AG04449 (cell line): ENCODE measurements around the gene GAB4.

ENCODE experiments used
- CTCF ChIA-PET: fragments of 350-600 bp; formaldehyde crosslinking; extraction: SDS; loops from one replicate; lab custom pipeline; 2021; ENCODE audit warnings: antibody characterized with exemption; lab: Yijun Ruan, JAX
- POLR2A ChIA-PET: fragments of 400-600, 350-600 bp; formaldehyde crosslinking; extraction: SDS; loops from one replicate; lab custom pipeline; 2020; ENCODE audit warnings: antibody characterized with exemption, inconsistent platforms; lab: Yijun Ruan, JAX
- DNase-seq: peaks from one replicate; pipeline ENCODE4 v3.0.0-alpha.2; 2010; ENCODE audit warnings: low read depth, low spot score
- H3K4me3 ChIP-seq: 2 replicates; pipeline ENCODE4 v1.5.1; 2011; ENCODE audit warnings: low read depth, mild to moderate bottlenecking, control low read depth, low read length
- CTCF ChIP-seq: IDR thresholded peaks from one replicate; pipeline ENCODE4 v1.5.1; 2011; ENCODE audit warnings: mild to moderate bottlenecking, moderate library complexity, low read length, control low read depth, inconsistent platforms; ENCODE audit not compliant: insufficient read depth; ENCODE audit errors: missing control alignments

Gene GAB4

GRCh38 chr22:16969508-16970327 is 38.3 kb downstream of the GAB4 start:
- no peak for TF ChIP-seq CTCF
- DNase-seq: no peak
- ChIA-PET POLR2A (no interaction called here), CTCF (no interaction called here)
- no peak overlapping the region for H3K4me3 ChIP-seq

- no peak for DNase-seq
- no peak for TF ChIP-seq CTCF
- ChIA-PET POLR2A (no interaction called here), CTCF (no interaction called here)
- no peak overlapping the region for H3K4me3 ChIP-seq
These were observed 39.8 kb downstream of the GAB4 start for GRCh38 chr22:16968218-16968595.

DNA sequence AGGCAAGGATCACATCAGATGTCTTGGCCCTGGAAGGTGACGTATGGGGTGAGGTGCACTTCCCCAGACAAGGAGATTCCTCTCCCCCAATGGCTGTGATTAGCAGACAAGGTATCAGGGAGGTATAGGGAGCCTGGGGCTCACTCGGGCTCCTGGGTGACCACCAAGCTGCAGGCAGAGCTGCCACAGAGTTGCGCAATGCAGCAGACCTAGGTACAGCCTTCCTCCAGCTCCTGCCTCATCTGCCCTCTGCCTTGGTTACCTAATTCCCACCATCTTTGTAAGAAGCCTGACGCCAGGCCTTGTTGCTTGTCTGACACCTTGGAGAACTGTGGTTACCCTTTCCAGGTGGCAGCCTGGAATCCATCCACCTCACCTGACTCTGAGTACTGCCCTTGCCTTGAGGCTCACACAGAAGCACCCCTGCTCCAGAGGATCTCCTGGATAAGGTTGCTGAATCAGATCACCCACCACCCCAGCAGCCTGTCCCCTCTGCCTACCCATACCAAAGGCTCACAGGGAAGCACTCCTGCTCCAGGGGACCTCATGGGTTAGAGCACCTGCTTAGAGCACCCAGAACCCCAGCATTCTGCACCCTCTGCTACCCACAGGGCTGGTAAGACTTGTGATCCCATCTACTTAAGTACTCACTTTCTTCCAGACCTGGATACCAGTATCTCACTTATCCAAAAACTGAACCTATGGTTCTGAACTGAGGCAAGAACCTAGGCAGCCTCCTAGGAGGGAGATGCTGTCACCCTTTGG is 40.4 kb downstream of the GAB4 start:
- no peak overlapping the region for H3K4me3 ChIP-seq
- CTCF ChIA-PET: no interaction called here
- POLR2A ChIA-PET: no interaction called here
- TF ChIP-seq CTCF: no peak
- no peak for DNase-seq

DNA sequence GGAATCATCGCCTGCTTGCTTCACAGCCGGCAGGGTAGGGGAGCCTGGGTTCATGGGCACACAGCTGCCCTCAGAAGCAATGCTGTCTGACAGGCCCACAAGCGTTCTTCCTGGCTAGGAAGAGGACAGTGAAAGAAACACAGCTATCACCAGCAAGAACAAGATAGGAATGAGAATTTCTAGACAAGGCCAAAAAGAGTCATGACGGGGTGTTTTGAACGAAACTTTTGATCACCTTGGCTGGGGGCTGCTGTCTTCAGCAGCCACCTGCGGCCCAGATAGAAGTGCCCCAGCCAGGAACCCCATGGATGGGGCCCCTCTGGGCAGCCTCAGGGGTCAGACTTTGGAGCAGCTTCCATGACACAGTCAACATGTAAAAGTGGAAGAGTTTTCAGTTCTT is 41.8 kb downstream of the GAB4 start:
- ChIA-PET POLR2A (no interaction called here), CTCF (no interaction called here)
- no peak for DNase-seq
- H3K4me3 ChIP-seq: no peak overlapping the region
- no peak for TF ChIP-seq CTCF

DNA sequence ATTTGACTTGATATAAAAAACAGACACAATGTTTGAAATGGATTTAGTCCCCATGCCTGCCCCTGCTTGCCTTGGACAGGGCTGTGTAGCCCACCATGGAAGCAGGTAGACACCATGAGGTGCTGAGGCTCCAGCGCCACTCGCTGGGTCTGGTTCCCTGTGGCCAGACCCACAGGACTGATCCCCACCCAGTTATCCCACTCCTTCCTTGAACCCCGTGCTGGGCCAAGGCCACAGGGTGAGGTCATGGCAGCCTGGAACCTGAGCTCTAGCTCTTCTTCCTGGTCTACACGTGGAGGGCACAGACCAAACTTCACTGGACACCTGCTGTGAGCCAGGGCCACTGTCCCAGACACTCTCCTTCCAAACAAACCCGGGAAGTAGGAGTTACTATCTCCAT is 42.5 kb downstream of the GAB4 start:
- no peak for TF ChIP-seq CTCF
- ChIA-PET CTCF (no interaction called here), POLR2A (no interaction called here)
- DNase-seq: no peak
- no peak overlapping the region for H3K4me3 ChIP-seq

DNA sequence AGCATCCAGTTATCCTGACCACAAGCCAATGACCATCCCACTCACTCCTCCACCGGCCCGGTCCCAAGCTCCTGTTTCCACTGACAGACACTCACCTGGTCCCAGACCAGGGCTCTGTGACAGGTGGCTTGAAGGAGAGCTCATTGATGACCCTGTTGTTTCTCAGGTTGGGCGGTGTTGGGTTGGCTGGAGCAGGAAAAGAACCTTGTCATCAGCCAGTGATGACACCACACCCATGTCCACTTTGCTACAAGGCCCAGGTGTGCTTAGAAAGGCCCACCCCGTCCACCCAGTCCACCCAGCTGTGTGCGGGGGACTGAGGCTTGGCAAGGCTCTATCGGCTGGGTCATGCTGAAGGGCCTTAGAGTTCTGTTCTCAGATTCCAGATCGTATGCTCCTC is 42.9 kb downstream of the GAB4 start:
- ChIA-PET CTCF (no interaction called here), POLR2A (no interaction called here)
- no peak for DNase-seq
- no peak overlapping the region for H3K4me3 ChIP-seq
- no peak for TF ChIP-seq CTCF
